Liver (tissue), 9 donors: Measurements from ENCODE around the gene CCDC88C. TPM values are rescaled to one million over a fixed set of nuclear protein-coding genes. Genes with fewer than 3 reads are reported as not detected.
"Not testable (repeated sequence)": the region's sequence is repeated elsewhere in the genome, so short reads cannot be mapped to it uniquely, and the experiment has no call there.

Source experiments
- DNase-seq: peaks from one replicate; pipeline ENCODE4 v3.0.0-alpha.2; 2017; ENCODE audit warnings: low spot score
- H3K27ac ChIP-seq, 2 donors: one replicate each; pipeline ENCODE4 v1.7.0; 2013; ENCODE audit warnings: inconsistent platforms in 2 of 2, low read length in 2 of 2, control low read depth in 1 of 2, low read depth in 1 of 2, mild to moderate bottlenecking in 1 of 2
- H3K27me3 ChIP-seq, 4 donors: one replicate each; pipeline versions ENCODE4 v1.6.1 to v1.7.0; 2013; ENCODE audit warnings: low read length in 3 of 4, inconsistent platforms in 1 of 4, mild to moderate bottlenecking in 1 of 4, moderate library complexity in 1 of 4; ENCODE audit not compliant: control insufficient read depth in 4 of 4, insufficient read depth in 4 of 4
- H3K36me3 ChIP-seq, 4 donors: one replicate each; pipeline versions ENCODE4 v1.6.1 to v1.7.0; 2013; ENCODE audit warnings: low read length in 3 of 4, mild to moderate bottlenecking in 3 of 4, low read depth in 1 of 4, moderate library complexity in 1 of 4; ENCODE audit not compliant: control insufficient read depth in 4 of 4, insufficient read depth in 3 of 4
- H3K4me1 ChIP-seq, 4 donors: one replicate each; pipeline versions ENCODE4 v1.6.1 to v1.7.0; 2013; ENCODE audit warnings: low read length in 3 of 4, mild to moderate bottlenecking in 3 of 4, moderate library complexity in 1 of 4; ENCODE audit not compliant: control insufficient read depth in 4 of 4, insufficient read depth in 4 of 4
- H3K4me3 ChIP-seq, 3 donors: one replicate each; pipeline versions ENCODE4 v1.6.1 to v1.7.0; 2013; ENCODE audit warnings: low read length in 3 of 3, control low read depth in 1 of 3, low read depth in 1 of 3, mild to moderate bottlenecking in 1 of 3
- H3K9ac ChIP-seq, 2 donors: one replicate each; pipeline ENCODE4 v1.7.0; 2013; ENCODE audit warnings: low read length in 2 of 2, mild to moderate bottlenecking in 2 of 2, moderate library complexity in 2 of 2, control low read depth in 1 of 2, low read depth in 1 of 2
- H3K9me3 ChIP-seq, 4 donors: one replicate each; pipeline versions ENCODE4 v1.6.1 to v1.7.0; 2013; ENCODE audit warnings: low read length in 3 of 4; ENCODE audit not compliant: control insufficient read depth in 4 of 4
- ATF3 ChIP-seq: IDR thresholded peaks from 2 replicates; pipeline ENCODE4 v1.6.1; 2016; ENCODE audit warnings: antibody characterized with exemption
- EGR1 ChIP-seq, 2 donors: IDR thresholded peaks; 2 replicates each; pipeline ENCODE4 v1.6.1; 2016 to 2018; ENCODE audit warnings: antibody characterized with exemption in 2 of 2, low read depth in 2 of 2
- FOXA1 ChIP-seq: IDR thresholded peaks from 2 replicates; pipeline ENCODE4 v1.6.1; 2016; ENCODE audit warnings: antibody characterized with exemption
- GABPA ChIP-seq, 2 donors: IDR thresholded peaks in 1 of 2; conservative IDR thresholded peaks in 1 of 2; 2 replicates each; pipeline ENCODE4 v1.6.1; 2016; ENCODE audit warnings: antibody characterized with exemption in 2 of 2, mild to moderate bottlenecking in 1 of 2, moderate library complexity in 1 of 2
- HNF4G ChIP-seq: IDR thresholded peaks from 2 replicates; pipeline ENCODE4 v1.6.1; 2016; ENCODE audit warnings: antibody characterized with exemption
- JUND ChIP-seq, 2 donors: IDR thresholded peaks; 2 replicates each; pipeline ENCODE4 v1.6.1; 2016; ENCODE audit warnings: antibody characterized with exemption in 2 of 2
- MAX ChIP-seq: IDR thresholded peaks from 2 replicates; pipeline ENCODE4 v1.6.1; 2016; ENCODE audit warnings: antibody characterized with exemption
- NR2F2 ChIP-seq: IDR thresholded peaks from 2 replicates; pipeline ENCODE4 v1.6.1; 2016; ENCODE audit warnings: antibody characterized with exemption
- REST ChIP-seq: IDR thresholded peaks from 2 replicates; pipeline ENCODE4 v1.6.1; 2016; ENCODE audit warnings: antibody characterized with exemption, mild to moderate bottlenecking
- RXRA ChIP-seq, 2 donors: IDR thresholded peaks; 2 replicates each; pipeline ENCODE4 v1.6.1; 2017 to 2018; ENCODE audit warnings: antibody characterized with exemption in 2 of 2, mild to moderate bottlenecking in 1 of 2
- YY1 ChIP-seq: IDR thresholded peaks from 2 replicates; pipeline ENCODE4 v1.6.1; 2016; ENCODE audit warnings: antibody characterized with exemption, mild to moderate bottlenecking
- ZBTB33 ChIP-seq: IDR thresholded peaks from 2 replicates; pipeline ENCODE4 v1.6.1; 2016; ENCODE audit warnings: antibody characterized with exemption
- WGBS: extraction: QIAGEN DNeasy Blood & Tissue Kit; methylation state at CpG from one replicate; pipeline ENCODE4 v1.1.7; 2013; 5-methylcytosine and 5-hydroxymethylcytosine counted together
- polyA plus RNA-seq, 2 donors: library from polyadenylated mRNA; stranded (reverse) in 1 of 2; unstranded in 1 of 2; fragments of 200-250 nt in 1 of 2; fragments of >200 nt in 1 of 2; fragmentation: Nextera tagmentation in 1 of 2; extraction: Ambion mirVana in 1 of 2; gene quantifications; one replicate each; pipeline versions ENCODE4 v1.2.1 to v1.2.3, GENCODE V29; 2013 to 2015
- total RNA-seq, 2 donors: library from RNA; depleted of rRNA; stranded (reverse); fragments of >200 nt; gene quantifications; one replicate each; pipeline ENCODE4 v1.2.3, GENCODE V29; 2014
- donor health status: healthy.
- donor health status: healthy.
- donor health status: healthy.
- donor health status: healthy.
- donor health status: healthy.

The CCDC88C gene
- total and polyA plus RNA-seq, 4 donors = 1.3 to 10.8 (median 4.0) TPM

- no peak for TF ChIP-seq ZBTB33
- TF ChIP-seq EGR1 (IDR thresholded peaks at IDR 0.05; ENCODE audit: low read depth in 2 of 2) = no peak
- no peak for TF ChIP-seq MAX
These were observed 171.4 kb downstream of the CCDC88C start (continued) for GRCh38 chr14:91246051-91246852.

- H3K27ac ChIP-seq = peak overlapping the region in 1 of 2 donors; percentile 36
- DNase-seq, H3K36me3 ChIP-seq, H3K27me3 ChIP-seq, H3K4me3 ChIP-seq, H3K9me3 ChIP-seq, H3K4me1 ChIP-seq, H3K9ac ChIP-seq: not testable (repeated sequence)
- 95% methylated on average over 8 of the region's 8 CpGs for WGBS
These were observed 172.0 kb downstream of the CCDC88C start for GRCh38 chr14:91245616-91246015.

- H3K9ac ChIP-seq = no peak overlapping the region
- H3K27ac ChIP-seq = peak overlapping the region in 1 of 2 donors; percentile 36
- H3K27me3 ChIP-seq = no peaks in the 10 kb centered on the region
- H3K9me3 ChIP-seq = no peaks in the 10 kb centered on the region
- WGBS = 82% methylated on average over 9 of the region's 9 CpGs
- H3K4me1 ChIP-seq = peaks cover 0 to 2% (median 0%) of the 10 kb centered on the region in 4 donors
- DNase-seq = no peak
- no peaks in the 10 kb centered on the region for H3K36me3 ChIP-seq
- no peak overlapping the region for H3K4me3 ChIP-seq
- no peak for TF ChIP-seq GABPA (IDR thresholded peaks at IDR 0.05 in 1 of 2, conservative IDR thresholded peaks at IDR 0.05 in 1 of 2)
- no peak for TF ChIP-seq HNF4G
- TF ChIP-seq NR2F2 = no peak
- TF ChIP-seq REST = no peak
- TF ChIP-seq YY1 = no peak
- TF ChIP-seq JUND (IDR thresholded peaks at IDR 0.05) = no peak
- TF ChIP-seq ATF3 = no peak
- no peak for TF ChIP-seq ZBTB33
- no peak for TF ChIP-seq MAX
- no peak for TF ChIP-seq RXRA (IDR thresholded peaks at IDR 0.05)
- no peak for TF ChIP-seq FOXA1
These were observed 172.6 kb downstream of the CCDC88C start for GRCh38 chr14:91245029-91245428.
